PC-3 (cell line): ENCODE results near the gene GOLGA6L4.
"Not testable (repeated sequence)": the region's sequence is repeated elsewhere in the genome, so short reads cannot be mapped to it uniquely, and the experiment has no call there.

Experiments
- CTCF ChIP-seq: fragments of 300-600 bp; sonication (generic); conservative IDR thresholded peaks from 2 replicates; pipeline ENCODE4 v1.5.1; 2017; ENCODE audit warnings: antibody characterized with exemption, low read depth, mild to moderate bottlenecking, low read length
- EZH2phosphoT487 ChIP-seq: fragments of 300-600 bp; sonication (generic); IDR thresholded peaks from 2 replicates; pipeline ENCODE4 v1.6.1; 2018; ENCODE audit warnings: mild to moderate bottlenecking, antibody characterized with exemption, low read length, borderline replicate concordance

DNA sequence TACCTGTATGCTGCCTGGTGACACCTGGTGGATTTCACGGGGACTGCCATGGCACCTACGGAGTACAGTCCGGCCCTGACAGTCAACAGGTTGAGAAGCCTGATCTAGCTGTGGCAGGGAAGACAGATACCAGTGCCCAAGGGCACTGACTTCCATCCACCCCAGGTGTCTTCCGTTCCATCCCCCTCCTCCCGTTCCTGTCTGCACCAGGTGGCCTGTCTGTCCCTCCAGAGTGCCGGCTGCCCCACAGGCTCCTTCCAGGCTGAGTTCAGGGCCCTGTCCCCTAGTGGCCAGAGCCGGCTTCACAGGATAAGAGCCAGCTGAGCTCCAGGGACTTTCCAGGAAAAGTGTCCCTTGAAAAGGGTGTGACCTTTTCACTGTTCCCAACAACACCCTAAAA lies 10.9 kb downstream of the GOLGA6L4 start:
- TF ChIP-seq CTCF, EZH2phosphoT487: not testable (repeated sequence)
